HG02571 (cell line): ENCODE data around the gene SPRED1.

Experiments
- ATAC-seq: cut with Tn5 transposase; IDR thresholded peaks from one replicate; pipeline ENCODE4 v1.9.1; 2021; ENCODE audit warnings: mild to moderate bottlenecking, moderate library complexity; ENCODE audit not compliant: unreplicated experiment

The SPRED1 gene

GRCh38 chr15:38335116-38335515, 82.5 kb downstream of the SPRED1 start:
- ATAC-seq: no peak

- ATAC-seq: no peak
Observed at GRCh38 chr15:38344351-38344750, 91.7 kb downstream of the SPRED1 start.

- no peak for ATAC-seq
Observed at GRCh38 chr15:38349251-38349650, 96.6 kb downstream of the SPRED1 start.

- ATAC-seq: no peak
Observed at GRCh38 chr15:38351466-38351865, 98.8 kb downstream of the SPRED1 start.

- no peak for ATAC-seq
Observed at GRCh38 chr15:38354315-38354929, 101.8 kb downstream of the SPRED1 start.

- no peak for ATAC-seq
Observed at GRCh38 chr15:38362355-38362754, 109.7 kb downstream of the SPRED1 start.

- ATAC-seq: no peak
Observed at GRCh38 chr15:38367476-38367875, 114.8 kb downstream of the SPRED1 start.

GRCh38 chr15:38369936-38370478, 117.4 kb downstream of the SPRED1 start:
- no peak for ATAC-seq

GRCh38 chr15:38373016-38373415, 120.4 kb downstream of the SPRED1 start:
- no peak for ATAC-seq

- ATAC-seq: no peak
Observed at GRCh38 chr15:38374029-38374428, 121.4 kb downstream of the SPRED1 start.

GRCh38 chr15:38374556-38374955, 121.9 kb downstream of the SPRED1 start:
- no peak for ATAC-seq

GRCh38 chr15:38376081-38376480, 123.4 kb downstream of the SPRED1 start:
- no peak for ATAC-seq

- no peak for ATAC-seq
Observed at GRCh38 chr15:38377636-38378035, 125.0 kb downstream of the SPRED1 start.

- no peak for ATAC-seq
Observed at GRCh38 chr15:38378161-38378560, 125.5 kb downstream of the SPRED1 start.

GRCh38 chr15:38389924-38390542, 137.4 kb downstream of the SPRED1 start:
- no peak for ATAC-seq

- ATAC-seq: no peak
Observed at GRCh38 chr15:38391191-38391590, 138.6 kb downstream of the SPRED1 start.

GRCh38 chr15:38398134-38398533, 145.5 kb downstream of the SPRED1 start:
- ATAC-seq: no peak

GRCh38 chr15:38401106-38401505, 148.5 kb downstream of the SPRED1 start:
- ATAC-seq: no peak

GRCh38 chr15:38401701-38402100, 149.1 kb downstream of the SPRED1 start:
- ATAC-seq: no peak

GRCh38 chr15:38406436-38406835, 153.8 kb downstream of the SPRED1 start:
- ATAC-seq: no peak
